HG03439 (cell line): Measurements from ENCODE around the gene ADAM23.

Experiments used
- ATAC-seq: cut with Tn5 transposase; IDR thresholded peaks from one replicate; pipeline ENCODE4 v1.9.1; 2021; ENCODE audit warnings: mild to moderate bottlenecking, moderate library complexity; ENCODE audit not compliant: unreplicated experiment

Gene ADAM23

GRCh38 chr2:206635015-206635414 is 191.7 kb downstream of the ADAM23 start:
- no peak for ATAC-seq

- no peak for ATAC-seq
Measured at GRCh38 chr2:206639636-206640035, 196.3 kb downstream of the ADAM23 start.

- ATAC-seq, result no peak
Measured at GRCh38 chr2:206641226-206641625, 197.9 kb downstream of the ADAM23 start.

- no peak for ATAC-seq
Measured at GRCh38 chr2:206642075-206643025, 199.0 kb downstream of the ADAM23 start, which contains the start of gene FAM237A. Gene FAM237A, plus strand, starts transcription at chr2:206642487. Its CDS starts 1,750 bp downstream, at chr2:206644237.

GRCh38 chr2:206647985-206648384 is 204.7 kb downstream of the ADAM23 start:
- no peak for ATAC-seq

- ATAC-seq, result no peak
Measured at GRCh38 chr2:206657087-206657486, 213.8 kb downstream of the ADAM23 start.

GRCh38 chr2:206665251-206665650 is 221.9 kb downstream of the ADAM23 start:
- ATAC-seq, result no peak
